ENCODE measurements around the gene BRINP3. TPM values are rescaled to one million over a fixed set of nuclear protein-coding genes. Genes with fewer than 3 reads are reported as not detected.

BRINP3 gene
- total RNA-seq, 1 donor from 2014 or later, result not detected

- no peak for TF ChIP-seq CTCF (IDR thresholded peaks at IDR 0.05; ENCODE audit: insufficient read depth, low read length, severe bottlenecking)
- Histone ChIP-seq H3K4me3 (ENCODE audit: low read depth, low read length) (no peak overlapping the region), H3K27me3 (ENCODE audit: control insufficient read depth, insufficient read depth, low read length) (no peaks in the 10 kb centered on the region), H3K36me3 (ENCODE audit: control insufficient read depth, insufficient read depth, low read length) (no peaks in the 10 kb centered on the region)
- no peak for DNase-seq (ENCODE audit: low read depth)
- no peak for FAIRE-seq
Measured at GRCh38 chr1:190289897-190290296, 187.8 kb downstream of the BRINP3 start.

- Histone ChIP-seq H3K4me3 (ENCODE audit: low read depth, low read length) (no peak overlapping the region), H3K27me3 (ENCODE audit: control insufficient read depth, insufficient read depth, low read length) (no peaks in the 10 kb centered on the region), H3K36me3 (ENCODE audit: control insufficient read depth, insufficient read depth, low read length) (no peaks in the 10 kb centered on the region)
- no peak for TF ChIP-seq CTCF (IDR thresholded peaks at IDR 0.05; ENCODE audit: insufficient read depth, low read length, severe bottlenecking)
- FAIRE-seq, result no peak
- no peak for DNase-seq (ENCODE audit: low read depth)
Measured at GRCh38 chr1:190286111-190286510, 191.6 kb downstream of the BRINP3 start.

- TF ChIP-seq CTCF (IDR thresholded peaks at IDR 0.05; ENCODE audit: insufficient read depth, low read length, severe bottlenecking), result no peak
- H3K4me3 ChIP-seq (ENCODE audit: low read depth, low read length), result no peak overlapping the region
- FAIRE-seq, result no peak
Measured at GRCh38 chr1:190277107-190277506, 200.6 kb downstream of the BRINP3 start.

GRCh38 chr1:190274721-190275120, 202.9 kb downstream of the BRINP3 start:
- H3K4me3 ChIP-seq (ENCODE audit: low read depth, low read length), result no peak overlapping the region
- DNase-seq (ENCODE audit: low read depth) (no peak), FAIRE-seq (no peak)
- no peaks in the 10 kb centered on the region for H3K36me3 ChIP-seq (ENCODE audit: control insufficient read depth, insufficient read depth, low read length)
- TF ChIP-seq CTCF (IDR thresholded peaks at IDR 0.05; ENCODE audit: insufficient read depth, low read length, severe bottlenecking), result no peak
- no peaks in the 10 kb centered on the region for H3K27me3 ChIP-seq (ENCODE audit: control insufficient read depth, insufficient read depth, low read length)

More at GRCh38 chr1:190277107-190277506, 200.6 kb downstream of the BRINP3 start:
- Histone ChIP-seq H3K36me3 (ENCODE audit: control insufficient read depth, insufficient read depth, low read length) (no peaks in the 10 kb centered on the region), H3K27me3 (ENCODE audit: control insufficient read depth, insufficient read depth, low read length) (no peaks in the 10 kb centered on the region)
- no peak for DNase-seq (ENCODE audit: low read depth)

- Histone ChIP-seq H3K27me3 (ENCODE audit: control insufficient read depth, insufficient read depth, low read length) (no peaks in the 10 kb centered on the region), H3K36me3 (ENCODE audit: control insufficient read depth, insufficient read depth, low read length) (no peaks in the 10 kb centered on the region), H3K4me3 (ENCODE audit: low read depth, low read length) (no peak overlapping the region)
- DNase-seq (ENCODE audit: low read depth) (no peak), FAIRE-seq (no peak)
- no peak for TF ChIP-seq CTCF (IDR thresholded peaks at IDR 0.05; ENCODE audit: insufficient read depth, low read length, severe bottlenecking)
Measured at GRCh38 chr1:190273161-190273560, 204.5 kb downstream of the BRINP3 start.

- no peak overlapping the region for H3K4me3 ChIP-seq (ENCODE audit: low read depth, low read length)
- no peaks in the 10 kb centered on the region for H3K36me3 ChIP-seq (ENCODE audit: control insufficient read depth, insufficient read depth, low read length)
- FAIRE-seq (no peak), DNase-seq (ENCODE audit: low read depth) (no peak)
- no peak for TF ChIP-seq CTCF (IDR thresholded peaks at IDR 0.05; ENCODE audit: insufficient read depth, low read length, severe bottlenecking)
- H3K27me3 ChIP-seq (ENCODE audit: control insufficient read depth, insufficient read depth, low read length), result no peaks in the 10 kb centered on the region
Measured at GRCh38 chr1:190262538-190262937, 215.1 kb downstream of the BRINP3 start.
